SK-N-DZ (cell line): ENCODE measurements around the gene LRRC17. TPM values are rescaled to one million over a fixed set of nuclear protein-coding genes. Genes with fewer than 3 reads are reported as not detected.
A peak's percentile ranks its signal among the peaks of the same experiment; 100 is the strongest.

ENCODE experiments used
- DNase-seq: peaks from one replicate; pipeline ENCODE4 v3.0.0-alpha.2; 2015; ENCODE audit warnings: low spot score
- polyA plus RNA-seq, 2 experiments: library from polyadenylated mRNA; depleted of rRNA; stranded (reverse); fragments of >200 nt; gene quantifications; 2 replicates each; pipeline ENCODE4 v1.2.3, GENCODE V29; 2014

Gene LRRC17
- polyA plus RNA-seq (2014; cell fraction: cytosol; rRNA removed), result 2.1 and 2.2 TPM in 2 replicates
- 3.3 and 3.5 TPM in 2 replicates for polyA plus RNA-seq (2014; cell fraction: nucleus; rRNA removed)

GRCh38 chr7:102912742-102913141 lies at the start of gene LRRC17:
LRRC17 (plus strand) TSS chr7:102913000; CDS start chr7:102933914, 20,914 bp downstream.
- peak; percentile 44 for DNase-seq

- no peak for DNase-seq
These were observed 47.8 kb upstream of the LRRC17 start for GRCh38 chr7:102864958-102865357.

GRCh38 chr7:102866535-102867215 lies 46.1 kb upstream of the LRRC17 start:
- DNase-seq, result no peak

DNA sequence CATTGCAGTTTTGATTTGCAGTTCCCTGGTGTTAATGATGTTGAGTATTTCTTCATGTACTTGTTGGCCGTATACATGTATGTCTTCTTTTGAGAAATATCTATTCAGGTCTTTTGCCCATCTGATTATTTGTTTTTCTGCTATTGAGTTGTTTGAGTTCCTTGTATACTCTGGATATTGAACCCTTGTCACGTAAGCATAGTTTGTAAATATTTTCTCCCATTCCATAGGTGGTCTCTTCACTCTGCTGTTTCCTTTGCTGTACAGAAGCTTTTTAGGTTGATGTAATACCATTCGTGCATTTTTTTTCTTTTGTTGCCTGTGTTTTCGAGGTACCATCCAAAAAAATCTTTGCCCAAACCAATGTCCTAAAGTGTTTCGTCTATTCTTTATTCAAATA lies 43.6 kb upstream of the LRRC17 start:
- no peak for DNase-seq

GRCh38 chr7:102872460-102872859 lies 40.3 kb upstream of the LRRC17 start:
- no peak for DNase-seq

GRCh38 chr7:102873470-102874165 lies 39.2 kb upstream of the LRRC17 start:
- no peak for DNase-seq

- no peak for DNase-seq
These were observed 38.5 kb upstream of the LRRC17 start for GRCh38 chr7:102874166-102874829.

DNA sequence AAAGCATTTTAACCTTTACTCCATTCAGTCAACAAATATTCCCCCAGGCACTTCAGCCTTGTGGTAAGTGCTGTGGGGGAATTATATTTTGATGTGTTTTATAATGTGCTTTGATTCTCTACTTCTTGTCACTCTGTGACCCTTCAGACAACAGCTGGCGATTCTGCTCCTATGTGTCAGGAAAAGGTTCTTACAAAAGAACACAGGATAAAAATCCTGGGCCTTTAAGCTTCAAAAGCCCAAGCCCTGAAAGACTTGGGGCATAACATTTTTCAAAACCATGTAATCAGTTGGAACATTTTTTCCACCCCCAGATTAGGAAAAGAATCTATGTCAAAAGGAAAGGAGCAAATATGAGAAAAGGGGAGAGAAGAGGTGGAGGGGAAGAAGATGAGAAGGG lies 37.8 kb upstream of the LRRC17 start:
- no peak for DNase-seq

DNA sequence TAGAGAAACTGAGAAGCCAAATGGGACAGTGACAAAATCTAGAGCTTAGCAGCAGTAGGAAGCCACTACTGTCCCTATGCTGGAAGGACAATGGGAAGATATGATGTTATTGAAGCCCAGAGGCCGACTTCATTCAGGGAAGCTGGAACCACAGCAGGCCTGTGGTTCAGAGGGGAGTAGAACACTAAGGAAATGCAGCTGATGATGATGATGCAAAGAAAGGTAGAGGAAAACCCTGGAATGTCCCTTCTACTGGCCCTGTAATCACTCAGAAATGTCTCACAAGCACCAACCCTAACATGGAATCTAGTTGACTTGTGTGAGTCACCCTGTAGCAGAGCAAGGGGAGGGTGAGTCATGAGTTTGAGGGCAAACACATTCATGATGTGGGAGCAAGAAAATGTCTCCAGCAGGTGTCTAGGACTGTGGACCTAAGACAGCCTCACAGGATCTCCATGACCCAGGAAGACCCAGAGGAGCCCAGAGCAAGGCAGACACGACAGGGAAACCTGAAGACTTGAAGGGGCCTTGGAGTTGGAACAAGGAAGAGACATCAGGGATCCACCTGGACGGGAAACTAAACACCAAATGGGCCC lies 37.0 kb upstream of the LRRC17 start:
- DNase-seq, result no peak

DNA sequence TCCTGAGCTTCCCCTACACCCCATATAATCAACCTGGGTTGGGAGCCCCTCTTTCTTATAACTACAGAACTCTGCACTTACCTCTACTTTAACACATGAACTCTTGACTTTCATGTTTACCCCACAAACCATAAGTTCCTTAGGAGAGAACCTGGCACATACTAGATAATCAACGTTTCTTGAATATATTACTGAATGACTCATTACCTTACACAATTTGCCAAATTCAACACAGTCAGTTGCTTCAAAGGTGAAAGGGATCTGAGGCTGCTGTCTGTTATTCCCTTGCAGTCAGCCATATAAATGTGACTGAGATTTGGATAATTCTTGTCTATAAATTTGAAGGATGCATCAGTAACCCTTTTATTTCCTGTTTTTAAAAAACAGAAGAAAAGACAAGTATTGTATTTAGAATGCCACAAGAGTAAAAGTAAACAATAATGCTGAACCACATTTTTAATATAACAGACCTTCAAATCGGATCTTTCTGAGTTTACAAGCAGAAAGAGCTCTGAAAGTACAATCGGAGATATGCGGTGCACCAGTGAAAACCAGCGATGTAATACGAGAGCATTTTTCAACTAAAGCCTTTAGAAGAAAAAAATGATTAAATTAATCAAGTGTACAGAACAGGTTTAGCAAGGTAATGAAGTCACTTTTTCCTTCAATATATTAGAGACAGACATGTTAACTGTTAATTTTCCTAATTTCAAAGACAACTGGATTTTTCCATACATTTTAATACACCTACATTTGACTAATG lies 29.5 kb upstream of the LRRC17 start:
- DNase-seq, result no peak

GRCh38 chr7:102888561-102889233 lies 24.1 kb upstream of the LRRC17 start:
- DNase-seq, result no peak

DNA sequence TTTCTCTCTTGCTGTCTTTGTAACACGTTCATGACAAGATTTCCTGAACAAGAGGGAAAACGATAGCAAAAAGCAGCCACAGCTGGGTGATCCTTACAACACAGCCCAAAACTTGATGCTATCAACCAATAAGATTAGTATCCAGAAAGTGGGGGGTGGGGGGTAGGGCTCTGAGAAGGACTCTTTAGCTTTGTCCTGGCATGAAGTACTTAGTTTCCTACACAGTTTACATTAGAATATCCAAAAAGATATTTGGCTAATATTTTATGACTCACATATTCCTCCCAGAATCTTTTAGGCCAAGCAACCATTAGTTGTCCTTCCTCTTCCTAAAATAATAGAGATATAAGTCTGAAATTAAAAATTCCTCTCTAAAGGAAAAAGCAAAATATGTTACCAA lies 22.9 kb upstream of the LRRC17 start:
- DNase-seq, result no peak

DNA sequence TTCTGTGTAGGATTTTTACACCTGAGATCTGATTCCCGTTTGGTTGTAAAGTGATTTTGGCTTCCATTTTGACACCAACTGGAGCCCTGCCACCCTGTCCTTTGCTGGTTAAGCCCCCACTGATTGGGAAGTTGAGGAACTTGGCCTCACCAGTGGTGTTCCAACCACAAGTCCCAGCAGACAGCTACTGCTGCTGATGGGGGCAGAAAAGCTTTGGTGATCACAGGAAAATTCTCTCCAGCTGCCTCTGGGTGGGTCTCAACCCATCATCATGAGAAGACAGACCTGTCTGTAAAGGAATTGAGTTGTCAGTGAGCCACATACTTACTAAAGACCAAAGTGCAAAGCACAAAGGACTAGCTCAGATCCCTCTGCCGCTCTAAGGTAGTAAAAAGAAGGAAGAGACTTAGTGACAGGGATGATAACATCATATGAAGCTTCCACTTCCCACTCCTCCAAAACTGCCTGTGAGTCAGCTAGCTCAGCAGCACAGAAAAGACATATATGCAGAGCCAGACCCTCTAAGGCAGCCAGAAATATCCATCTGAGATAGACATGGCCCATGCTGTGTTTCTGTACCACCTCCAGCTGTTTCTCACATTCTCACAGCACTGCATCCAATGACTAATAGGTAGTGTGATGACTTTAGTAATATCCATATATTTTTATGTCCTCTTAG lies 22.4 kb upstream of the LRRC17 start:
- DNase-seq, result no peak

- no peak for DNase-seq
These were observed 21.7 kb upstream of the LRRC17 start for GRCh38 chr7:102890971-102891692.

GRCh38 chr7:102891693-102892261 lies 21.0 kb upstream of the LRRC17 start:
- DNase-seq, result no peak

GRCh38 chr7:102892631-102893278 lies 20.0 kb upstream of the LRRC17 start:
- no peak for DNase-seq

DNA sequence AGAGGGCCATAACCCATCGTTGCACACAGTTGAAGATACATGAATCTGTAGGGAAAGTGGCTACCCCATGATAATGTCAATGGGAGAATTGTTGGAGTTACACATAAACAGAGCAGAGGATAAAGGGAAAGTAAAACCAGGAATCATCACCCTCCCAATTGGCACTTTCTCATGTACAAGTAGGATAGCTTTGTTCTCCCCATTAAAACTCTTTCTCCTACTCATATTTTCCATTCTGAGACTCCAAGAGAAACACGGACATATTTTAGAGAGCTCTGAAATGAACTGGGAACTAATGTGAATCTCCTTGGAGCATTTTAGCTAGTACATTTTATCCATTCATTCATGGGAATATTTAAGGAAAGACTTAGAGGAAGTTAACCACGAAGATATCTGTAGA lies 17.2 kb upstream of the LRRC17 start:
- DNase-seq, result no peak

- DNase-seq, result no peak
These were observed 16.2 kb upstream of the LRRC17 start for GRCh38 chr7:102896585-102896984.

GRCh38 chr7:102897211-102897631 lies 15.6 kb upstream of the LRRC17 start:
- DNase-seq, result no peak
